Thyroid gland (tissue), 4 donors: ENCODE results near the gene DPYSL3.

Source experiments
- CTCF ChIP-seq, 6 experiments: fragments of 200-600 bp in 3 of 6; fragments of 450-650 bp in 3 of 6; sonication (generic) in 3 of 6; IDR thresholded peaks; one replicate each; pipeline ENCODE4 v1.5.1; 2016 to 2019; ENCODE audit warnings: antibody characterized with exemption in 6 of 6, mild to moderate bottlenecking in 2 of 6, inconsistent platforms in 1 of 6, moderate library complexity in 1 of 6
- POLR2A ChIP-seq, 2 donors: fragments of 450-650 bp; IDR thresholded peaks; one replicate each; pipeline ENCODE4 v1.6.1; 2017; ENCODE audit warnings: antibody characterized with exemption in 2 of 2, mild to moderate bottlenecking in 2 of 2, moderate library complexity in 1 of 2

- TF ChIP-seq CTCF (IDR thresholded peaks at IDR 0.05), result no peak
- no peak for TF ChIP-seq POLR2A (IDR thresholded peaks at IDR 0.05)
These were observed 127.1 kb downstream of the DPYSL3 start for GRCh38 chr5:147382776-147383175.
